Peyer's patch (tissue), 4 donors: ENCODE measurements around the gene CHMP1A. TPM values are rescaled to one million over a fixed set of nuclear protein-coding genes. Genes with fewer than 3 reads are reported as not detected.
"Not testable (repeated sequence)": the region's sequence is repeated elsewhere in the genome, so short reads cannot be mapped to it uniquely, and the experiment has no call there.

ENCODE experiments used
- DNase-seq, 3 donors: peaks; one replicate each; pipeline ENCODE4 v3.0.0-alpha.2; 2017 to 2019
- H3K27ac ChIP-seq, 4 donors: fragments of 200-600 bp; sonication (generic); one replicate each; pipeline ENCODE4 v1.5.1; 2016 to 2019
- H3K27me3 ChIP-seq, 2 donors: fragments of 200-600 bp; sonication (generic); one replicate each; pipeline ENCODE4 v1.5.1; 2019
- H3K36me3 ChIP-seq, 3 donors: fragments of 200-600 bp; sonication (generic); one replicate each; pipeline ENCODE4 v1.5.1; 2016 to 2019
- H3K4me1 ChIP-seq, 4 donors: fragments of 200-600 bp; sonication (generic); one replicate each; pipeline ENCODE4 v1.5.1; 2016 to 2019
- H3K4me3 ChIP-seq, 4 donors: fragments of 200-600 bp; sonication (generic); 1 replicate in 3 of 4; 2 replicates in 1 of 4; pipeline ENCODE4 v1.5.1; 2016 to 2019; ENCODE audit warnings: mild to moderate bottlenecking in 1 of 4
- H3K9me3 ChIP-seq, 4 donors: fragments of 200-600 bp; sonication (generic); one replicate each; pipeline ENCODE4 v1.5.1; 2016 to 2019; ENCODE audit warnings: mild to moderate bottlenecking in 1 of 4
- POLR2A ChIP-seq, 2 donors: fragments of 450-650 bp; IDR thresholded peaks; one replicate each; pipeline ENCODE4 v1.5.1; 2017; ENCODE audit warnings: antibody characterized with exemption in 2 of 2, mild to moderate bottlenecking in 2 of 2, moderate library complexity in 2 of 2
- total RNA-seq, 4 donors: library from RNA; depleted of rRNA; stranded (reverse); fragments of >200 nt; gene quantifications; one replicate each; pipeline ENCODE4 v1.1.0, GENCODE V29; 2016
- TF ChIP-seq, protein P1 (sequence below), 6 experiments: fragments of 450-650 bp in 4 of 6; fragments of 200-600 bp in 2 of 6; sonication (generic) in 1 of 6; IDR thresholded peaks; one replicate each; pipeline ENCODE4 v1.5.1; 2017 to 2019; ENCODE audit warnings: antibody characterized with exemption in 6 of 6, mild to moderate bottlenecking in 3 of 6, moderate library complexity in 1 of 6

Gene CHMP1A
- total RNA-seq, 4 donors from 2014 or later, result 88.3 to 246 (median 196) TPM

DNA sequence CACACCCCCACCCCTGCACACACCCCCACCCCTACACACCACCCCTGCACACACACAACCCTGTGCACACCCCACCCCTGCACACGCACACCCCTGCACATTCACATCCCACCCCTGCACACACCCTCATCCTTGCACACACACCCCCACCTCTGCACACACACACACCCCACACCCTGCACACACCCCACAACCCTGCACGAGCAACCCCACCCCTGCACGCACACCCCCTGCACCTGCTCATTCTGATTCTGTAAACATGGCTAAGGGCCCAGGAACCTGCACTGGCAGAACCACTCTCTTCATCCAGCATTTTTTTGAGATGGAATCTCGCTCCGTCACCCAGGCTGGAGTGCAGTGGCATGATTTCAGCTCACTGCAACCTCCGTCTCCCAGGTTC, 18.1 kb downstream of the CHMP1A start:
- no peak for DNase-seq
- no peaks in the 10 kb centered on the region for H3K27me3 ChIP-seq
- peaks cover 0 to 9% (median 4%) of the 10 kb centered on the region in 4 donors for H3K4me1 ChIP-seq
- TF ChIP-seq, protein P1, sequence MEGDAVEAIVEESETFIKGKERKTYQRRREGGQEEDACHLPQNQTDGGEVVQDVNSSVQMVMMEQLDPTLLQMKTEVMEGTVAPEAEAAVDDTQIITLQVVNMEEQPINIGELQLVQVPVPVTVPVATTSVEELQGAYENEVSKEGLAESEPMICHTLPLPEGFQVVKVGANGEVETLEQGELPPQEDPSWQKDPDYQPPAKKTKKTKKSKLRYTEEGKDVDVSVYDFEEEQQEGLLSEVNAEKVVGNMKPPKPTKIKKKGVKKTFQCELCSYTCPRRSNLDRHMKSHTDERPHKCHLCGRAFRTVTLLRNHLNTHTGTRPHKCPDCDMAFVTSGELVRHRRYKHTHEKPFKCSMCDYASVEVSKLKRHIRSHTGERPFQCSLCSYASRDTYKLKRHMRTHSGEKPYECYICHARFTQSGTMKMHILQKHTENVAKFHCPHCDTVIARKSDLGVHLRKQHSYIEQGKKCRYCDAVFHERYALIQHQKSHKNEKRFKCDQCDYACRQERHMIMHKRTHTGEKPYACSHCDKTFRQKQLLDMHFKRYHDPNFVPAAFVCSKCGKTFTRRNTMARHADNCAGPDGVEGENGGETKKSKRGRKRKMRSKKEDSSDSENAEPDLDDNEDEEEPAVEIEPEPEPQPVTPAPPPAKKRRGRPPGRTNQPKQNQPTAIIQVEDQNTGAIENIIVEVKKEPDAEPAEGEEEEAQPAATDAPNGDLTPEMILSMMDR (IDR thresholded peaks at IDR 0.05), result no peak
- no peak for TF ChIP-seq POLR2A (IDR thresholded peaks at IDR 0.05)
- H3K36me3 ChIP-seq, result peaks cover 0 to 34% (median 0%) of the 10 kb centered on the region in 3 donors
- H3K27ac ChIP-seq, result no peak overlapping the region
- no peak overlapping the region for H3K4me3 ChIP-seq
- H3K9me3 ChIP-seq, result no peaks in the 10 kb centered on the region

DNA sequence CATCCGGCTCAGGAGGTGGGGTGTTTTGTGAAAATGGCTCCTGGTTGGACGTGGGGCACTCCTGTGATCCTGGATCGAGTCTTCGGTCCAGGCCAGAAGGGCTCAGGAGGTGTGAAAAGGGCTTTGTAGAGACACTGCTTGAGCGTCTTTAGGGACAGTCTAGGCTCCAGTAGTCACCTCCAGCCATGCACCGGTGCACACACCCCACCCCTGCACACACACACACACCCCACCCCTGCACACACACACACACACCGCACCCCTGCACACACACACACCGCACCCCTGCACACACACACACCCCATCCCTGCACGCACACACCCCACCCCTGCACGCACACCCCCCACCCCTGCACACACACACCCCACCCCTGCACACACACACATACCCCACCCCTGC, 19.1 kb downstream of the CHMP1A start:
- Histone ChIP-seq H3K36me3 (peaks cover 0 to 30% (median 0%) of the 10 kb centered on the region in 3 donors), H3K9me3 (no peaks in the 10 kb centered on the region), H3K27ac (no peak overlapping the region), H3K4me3 (no peak overlapping the region), H3K27me3 (no peaks in the 10 kb centered on the region), H3K4me1 (peaks cover 0 to 12% (median 4%) of the 10 kb centered on the region in 4 donors)
- DNase-seq, result no peak
- TF ChIP-seq POLR2A (IDR thresholded peaks at IDR 0.05), result no peak
- TF ChIP-seq, protein P1 (IDR thresholded peaks at IDR 0.05), result no peak

DNA sequence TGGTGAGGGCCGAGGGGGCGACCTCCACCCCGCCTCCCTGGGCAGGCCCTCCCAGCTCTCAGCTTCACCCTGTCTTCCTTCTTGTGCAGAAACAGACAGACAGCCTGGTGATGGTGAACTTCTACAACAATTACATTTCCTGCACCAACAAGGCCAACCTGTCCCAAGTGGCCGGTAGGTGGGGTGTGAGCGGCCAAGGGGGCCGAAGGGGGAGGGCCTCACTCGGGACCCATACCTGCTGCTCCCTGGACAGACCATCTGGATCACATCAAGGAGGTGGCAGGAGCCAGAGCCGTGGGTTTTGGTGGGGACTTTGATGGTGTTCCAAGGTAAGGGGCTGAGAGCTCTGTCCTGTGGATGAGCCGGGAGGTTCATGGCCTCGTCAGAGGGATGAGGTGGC, 20.1 kb downstream of the CHMP1A start:
- TF ChIP-seq, protein P1 (IDR thresholded peaks at IDR 0.05), result no peak
- TF ChIP-seq POLR2A (IDR thresholded peaks at IDR 0.05), result no peak
- H3K36me3 ChIP-seq, result peaks cover 0 to 30% (median 0%) of the 10 kb centered on the region in 3 donors
- no peak for DNase-seq
- H3K27ac ChIP-seq, result no peak overlapping the region
- H3K4me1 ChIP-seq, result peaks cover 0 to 17% (median 4%) of the 10 kb centered on the region in 4 donors
- no peak overlapping the region for H3K4me3 ChIP-seq
- no peaks in the 10 kb centered on the region for H3K9me3 ChIP-seq
- no peaks in the 10 kb centered on the region for H3K27me3 ChIP-seq

DNA sequence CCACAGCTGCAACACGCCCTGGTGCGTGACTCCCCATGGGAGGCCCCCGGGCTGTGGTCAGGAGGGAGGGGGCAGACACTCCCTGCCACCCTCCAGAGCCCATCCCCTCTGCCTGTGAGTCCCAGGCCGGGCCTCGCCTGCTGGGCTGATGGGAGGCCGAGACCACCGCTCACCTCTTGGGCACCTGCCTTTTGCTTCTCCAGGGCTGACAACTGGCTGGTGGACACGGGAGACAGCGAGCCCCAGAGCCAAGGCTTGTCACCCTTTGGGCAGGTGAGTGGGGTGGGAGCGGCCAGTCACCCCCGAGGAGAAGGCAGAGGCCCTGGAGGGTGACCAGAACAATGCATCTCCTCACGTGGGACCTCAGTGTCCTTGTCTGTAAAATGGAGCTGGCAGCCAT, 20.8 kb downstream of the CHMP1A start:
- DNase-seq, result no peak
- no peak overlapping the region for H3K27ac ChIP-seq
- H3K27me3 ChIP-seq, result no peaks in the 10 kb centered on the region
- TF ChIP-seq, protein P1 (IDR thresholded peaks at IDR 0.05), result no peak
- no peak for TF ChIP-seq POLR2A (IDR thresholded peaks at IDR 0.05)
- no peak overlapping the region for H3K4me3 ChIP-seq
- H3K4me1 ChIP-seq, result peaks cover 0 to 17% (median 4%) of the 10 kb centered on the region in 4 donors
- H3K9me3 ChIP-seq, result no peaks in the 10 kb centered on the region
- peaks cover 0 to 30% (median 0%) of the 10 kb centered on the region in 3 donors for H3K36me3 ChIP-seq

DNA sequence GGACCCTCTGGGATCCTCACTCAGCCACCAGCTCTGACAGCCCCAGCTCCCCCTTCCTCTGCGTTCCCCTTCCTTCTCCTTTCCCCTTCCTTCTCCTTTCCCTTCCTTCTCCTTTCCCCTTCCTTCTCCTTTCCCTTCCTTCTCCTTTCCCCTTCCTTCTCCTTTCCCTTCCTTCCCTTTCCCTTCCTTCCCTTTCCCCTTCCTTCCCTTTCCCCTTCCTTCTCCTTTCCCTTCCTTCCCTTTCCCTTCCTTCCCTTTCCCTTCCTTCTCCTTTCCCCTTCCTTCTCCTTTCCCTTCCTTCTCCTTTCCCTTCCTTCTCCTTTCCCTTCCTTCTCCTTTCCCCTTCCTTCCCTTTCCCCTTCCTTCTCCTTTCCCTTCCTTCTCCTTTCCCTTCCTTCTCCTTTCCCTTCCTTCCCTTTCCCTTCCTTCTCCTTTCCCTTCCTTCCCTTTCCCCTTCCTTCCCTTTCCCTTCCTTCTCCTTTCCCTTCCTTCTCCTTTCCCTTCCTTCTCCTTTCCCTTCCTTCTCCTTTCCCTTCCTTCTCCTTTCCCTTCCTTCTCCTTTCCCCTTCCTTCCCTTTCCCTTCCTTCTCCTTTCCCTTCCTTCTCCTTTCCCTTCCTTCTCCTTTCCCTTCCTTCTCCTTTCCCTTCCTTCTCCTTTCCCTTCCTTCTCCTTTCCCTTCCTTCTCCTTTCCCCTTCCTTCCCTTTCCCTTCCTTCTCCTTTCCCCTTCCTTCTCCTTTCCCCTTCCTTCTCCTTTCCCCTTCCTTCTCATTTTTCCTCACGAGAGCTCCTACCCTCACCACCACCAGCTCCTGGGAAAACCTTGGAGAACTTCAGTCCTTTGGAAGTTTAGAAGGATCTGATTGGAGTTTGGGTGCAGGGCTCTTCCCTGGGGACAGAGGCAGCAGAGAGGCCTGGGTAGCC, 22.8 kb downstream of the CHMP1A start:
- not testable (repeated sequence) for H3K9me3 ChIP-seq, H3K4me3 ChIP-seq, H3K27me3 ChIP-seq, H3K27ac ChIP-seq, H3K4me1 ChIP-seq, DNase-seq
- peaks cover 0 to 30% (median 0%) of the 10 kb centered on the region in 3 donors for H3K36me3 ChIP-seq

DNA sequence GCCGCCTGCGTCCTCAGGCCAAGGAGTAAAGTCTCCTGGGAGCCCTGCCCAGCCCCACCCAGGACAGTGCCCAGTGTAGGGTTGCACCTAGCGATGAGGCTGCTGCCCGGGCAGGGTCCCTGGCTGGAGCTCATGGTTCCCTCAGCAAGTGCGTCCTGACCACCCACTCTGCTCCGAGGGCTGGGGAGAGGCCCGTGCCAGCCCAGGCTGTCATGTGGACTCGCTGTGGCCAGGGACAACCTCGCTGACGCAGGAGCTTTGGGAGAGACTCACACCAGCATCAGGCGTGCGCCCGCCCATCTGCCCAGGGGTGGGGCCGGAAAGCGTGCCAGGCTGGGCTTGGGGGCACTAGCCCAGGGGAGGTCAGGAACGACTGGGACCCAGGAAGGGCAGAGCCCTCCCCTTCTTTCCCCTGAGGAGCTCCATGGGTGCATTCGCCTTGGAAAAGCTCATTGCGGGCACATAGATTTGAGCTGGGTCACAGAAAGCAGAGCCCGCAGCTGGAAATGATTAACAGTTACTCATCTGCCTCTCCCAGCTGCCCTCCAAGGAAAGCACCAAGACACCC, 24.4 kb downstream of the CHMP1A start:
- peak in 2 of 3 donors; percentile 82 to 87 for DNase-seq
- Histone ChIP-seq H3K36me3 (peaks cover 0 to 27% (median 0%) of the 10 kb centered on the region in 3 donors), H3K4me1 (peaks cover 0 to 13% (median 0%) of the 10 kb centered on the region in 4 donors), H3K4me3 (peak overlapping the region in 2 of 4 donors; percentile 53 to 59), H3K27me3 (no peaks in the 10 kb centered on the region), H3K27ac (peak overlapping the region in 3 of 4 donors; percentile 32 to 89 (median 70)), H3K9me3 (no peaks in the 10 kb centered on the region)
- TF ChIP-seq POLR2A (IDR thresholded peaks at IDR 0.05), result no peak
- TF ChIP-seq, protein P1 (IDR thresholded peaks at IDR 0.05), result no peak
